Activated T-cell treated with anti-CD3 and anti-CD28 coated beads, Interleukin-2, amount 50 U/mL, for 72 hours (primary cell): Measurements from ENCODE around the gene MGAT4B. TPM values are rescaled to one million over a fixed set of nuclear protein-coding genes. Genes with fewer than 3 reads are reported as not detected.
A peak's percentile ranks its signal among the peaks of the same experiment; 100 is the strongest.

Experiments used
- ATAC-seq, 2 donors: fragments of 150-1000 bp; cut with Tn5 transposase; replicated peaks in 1 of 2; 2 replicates each; pipeline ENCODE4 v1.10.0; 2021; ENCODE audit warnings: moderate library complexity in 2 of 2, mild to moderate bottlenecking in 1 of 2
- DNase-seq, 2 donors: peaks; one replicate each; pipeline ENCODE4 v3.0.0; 2021 to 2022; ENCODE audit warnings: mixed read lengths in 1 of 2
- H3K27ac Mint-ChIP-seq: one replicate; pipeline ENCODE4 v1.8.0; 2022; ENCODE audit warnings: mild to moderate bottlenecking, moderate library complexity, mixed read lengths
- H3K27me3 Mint-ChIP-seq: one replicate; pipeline ENCODE4 v1.8.0; 2022; ENCODE audit warnings: low read depth, mixed read lengths
- H3K36me3 Mint-ChIP-seq, 2 donors: one replicate each; pipeline ENCODE4 v1.8.0; 2022; ENCODE audit warnings: mixed read lengths in 2 of 2, mild to moderate bottlenecking in 1 of 2; ENCODE audit not compliant: insufficient read depth in 2 of 2
- H3K4me1 Mint-ChIP-seq: one replicate; pipeline ENCODE4 v1.8.0; 2022; ENCODE audit warnings: low read depth, mixed read lengths
- H3K4me3 Mint-ChIP-seq, 2 donors: one replicate each; pipeline ENCODE4 v1.8.0; 2022; ENCODE audit warnings: mild to moderate bottlenecking in 2 of 2, mixed read lengths in 2 of 2, moderate library complexity in 2 of 2
- H3K9me3 Mint-ChIP-seq, 2 donors: one replicate each; pipeline ENCODE4 v1.8.0; 2022; ENCODE audit warnings: mixed read lengths in 2 of 2
- total RNA-seq, 2 donors: library from RNA; stranded (reverse); gene quantifications; one replicate each; pipeline ENCODE4 v1.2.3, GENCODE V29; 2022

The MGAT4B gene
- total RNA-seq, 2 donors from 2014 or later: 101 to 108 TPM

GRCh38 chr5:179812997-179813607, 6.4 kb upstream of the MGAT4B start:
- H3K9me3 Mint-ChIP-seq: no peaks in the 10 kb centered on the region
- ATAC-seq (no peak), DNase-seq (no peak)
- peaks cover 9% of the 10 kb centered on the region for H3K4me1 Mint-ChIP-seq
- no peak overlapping the region for H3K4me3 Mint-ChIP-seq
- no peaks in the 10 kb centered on the region for H3K27me3 Mint-ChIP-seq
- H3K27ac Mint-ChIP-seq: no peak overlapping the region
- H3K36me3 Mint-ChIP-seq: peaks cover 4 to 6% of the 10 kb centered on the region in 2 donors

GRCh38 chr5:179812135-179812825, 5.6 kb upstream of the MGAT4B start:
- no peaks in the 10 kb centered on the region for H3K9me3 Mint-ChIP-seq
- DNase-seq: no peak
- peaks cover under 1% of the 10 kb centered on the region for H3K4me1 Mint-ChIP-seq
- H3K27me3 Mint-ChIP-seq: no peaks in the 10 kb centered on the region
- no peak overlapping the region for H3K4me3 Mint-ChIP-seq
- no peak for ATAC-seq
- peaks cover 4 to 6% of the 10 kb centered on the region in 2 donors for H3K36me3 Mint-ChIP-seq
- no peak overlapping the region for H3K27ac Mint-ChIP-seq

GRCh38 chr5:179805529-179806249, 977 bp downstream of the MGAT4B start:
- no peaks in the 10 kb centered on the region for H3K27me3 Mint-ChIP-seq
- peaks cover 0 to 4% of the 10 kb centered on the region in 2 donors for H3K36me3 Mint-ChIP-seq
- DNase-seq: peak; percentile 51 to 59
- peaks cover 37% of the 10 kb centered on the region for H3K4me1 Mint-ChIP-seq
- no peaks in the 10 kb centered on the region for H3K9me3 Mint-ChIP-seq
- ATAC-seq: peak; percentile 9 to 30
- peak overlapping the region; percentile 94 to 95 for H3K4me3 Mint-ChIP-seq
- H3K27ac Mint-ChIP-seq: peak overlapping the region; percentile 79

- peak overlapping the region; percentile 79 for H3K27ac Mint-ChIP-seq
- peak overlapping the region; percentile 94 to 95 for H3K4me3 Mint-ChIP-seq
- ATAC-seq: no peak
- peaks cover 37% of the 10 kb centered on the region for H3K4me1 Mint-ChIP-seq
- DNase-seq: no peak
- H3K27me3 Mint-ChIP-seq: no peaks in the 10 kb centered on the region
- no peaks in the 10 kb centered on the region for H3K9me3 Mint-ChIP-seq
- H3K36me3 Mint-ChIP-seq: peaks cover 0 to 4% of the 10 kb centered on the region in 2 donors
These were observed 1.6 kb downstream of the MGAT4B start for GRCh38 chr5:179805070-179805528.

- DNase-seq (no peak), ATAC-seq (no peak)
- H3K27me3 Mint-ChIP-seq: no peaks in the 10 kb centered on the region
- H3K9me3 Mint-ChIP-seq: no peaks in the 10 kb centered on the region
- peaks cover 0 to 4% of the 10 kb centered on the region in 2 donors for H3K36me3 Mint-ChIP-seq
- H3K4me1 Mint-ChIP-seq: peaks cover 37% of the 10 kb centered on the region
- H3K27ac Mint-ChIP-seq: peak overlapping the region; percentile 63
- peak overlapping the region; percentile 94 to 95 for H3K4me3 Mint-ChIP-seq
These were observed 2.1 kb downstream of the MGAT4B start for GRCh38 chr5:179804555-179804947.

GRCh38 chr5:179803651-179804554, 2.8 kb downstream of the MGAT4B start:
- Mint-ChIP-seq H3K4me3 (peak overlapping the region; percentile 94 to 95), H3K27me3 (no peaks in the 10 kb centered on the region), H3K9me3 (no peaks in the 10 kb centered on the region), H3K27ac (no peak overlapping the region), H3K36me3 (peaks cover 0 to 4% of the 10 kb centered on the region in 2 donors), H3K4me1 (peaks cover 37% of the 10 kb centered on the region)
- ATAC-seq (peak; percentile 62 to 65), DNase-seq (peak; percentile 75 to 80)

- Mint-ChIP-seq H3K4me3 (peak overlapping the region; percentile 36 to 95), H3K27ac (no peak overlapping the region), H3K9me3 (no peaks in the 10 kb centered on the region), H3K27me3 (no peaks in the 10 kb centered on the region), H3K4me1 (peaks cover 37% of the 10 kb centered on the region), H3K36me3 (peaks cover 0 to 4% of the 10 kb centered on the region in 2 donors)
- DNase-seq (no peak), ATAC-seq (no peak)
These were observed 3.6 kb downstream of the MGAT4B start for GRCh38 chr5:179802950-179803562.

GRCh38 chr5:179802207-179802883, 4.3 kb downstream of the MGAT4B start:
- Mint-ChIP-seq H3K4me1 (peaks cover 37% of the 10 kb centered on the region), H3K9me3 (no peaks in the 10 kb centered on the region), H3K27me3 (no peaks in the 10 kb centered on the region), H3K4me3 (no peak overlapping the region), H3K36me3 (peaks cover 0 to 7% of the 10 kb centered on the region in 2 donors), H3K27ac (peak overlapping the region; percentile 51)
- no peak for DNase-seq
- no peak for ATAC-seq

GRCh38 chr5:179801304-179802206, 5.1 kb downstream of the MGAT4B start:
- H3K4me1 Mint-ChIP-seq: peaks cover 40% of the 10 kb centered on the region
- H3K27me3 Mint-ChIP-seq: no peaks in the 10 kb centered on the region
- no peaks in the 10 kb centered on the region for H3K9me3 Mint-ChIP-seq
- peak; percentile 42 to 45 for ATAC-seq
- peaks cover 0 to 11% of the 10 kb centered on the region in 2 donors for H3K36me3 Mint-ChIP-seq
- no peak overlapping the region for H3K4me3 Mint-ChIP-seq
- DNase-seq: peak; percentile 88
- H3K27ac Mint-ChIP-seq: no peak overlapping the region

GRCh38 chr5:179800696-179801201, 5.9 kb downstream of the MGAT4B start:
- Mint-ChIP-seq H3K9me3 (no peaks in the 10 kb centered on the region), H3K27me3 (no peaks in the 10 kb centered on the region), H3K4me1 (peaks cover 40% of the 10 kb centered on the region), H3K27ac (no peak overlapping the region), H3K36me3 (peaks cover 0 to 11% of the 10 kb centered on the region in 2 donors), H3K4me3 (no peak overlapping the region)
- ATAC-seq (no peak), DNase-seq (no peak)
